Islet precursor cell (in vitro differentiated cells): ENCODE measurements around the gene SUB1.
"Not testable (repeated sequence)": the region's sequence is repeated elsewhere in the genome, so short reads cannot be mapped to it uniquely, and the experiment has no call there.

ENCODE experiments used
- DNase-seq: peaks from one replicate; pipeline ENCODE4 v3.0.0-alpha.2; 2018

SUB1 gene

GRCh38 chr5:32585446-32586275 is at the start of gene SUB1:
Gene SUB1, plus strand, starts transcription at chr5:32585557. Its CDS starts 2,956 bp downstream, at chr5:32588513.
- peak; percentile 96 for DNase-seq

- no peak for DNase-seq
Observed at GRCh38 chr5:32536246-32536645, 49.1 kb upstream of the SUB1 start.

- DNase-seq = not testable (repeated sequence)
Observed at GRCh38 chr5:32537437-32538029, 47.8 kb upstream of the SUB1 start.

- no peak for DNase-seq
Observed at GRCh38 chr5:32538031-32538547, 47.3 kb upstream of the SUB1 start.

- DNase-seq = no peak
Observed at GRCh38 chr5:32539981-32540845, 45.1 kb upstream of the SUB1 start.

- DNase-seq = no peak
Observed at GRCh38 chr5:32541241-32541640, 44.1 kb upstream of the SUB1 start.

GRCh38 chr5:32542216-32543059 is 42.9 kb upstream of the SUB1 start:
- DNase-seq = no peak

- DNase-seq = no peak
Observed at GRCh38 chr5:32543291-32543690, 42.1 kb upstream of the SUB1 start.

- DNase-seq = no peak
Observed at GRCh38 chr5:32545102-32545800, 40.1 kb upstream of the SUB1 start.

- DNase-seq = no peak
Observed at GRCh38 chr5:32551194-32551593, 34.2 kb upstream of the SUB1 start.

- DNase-seq = no peak
Observed at GRCh38 chr5:32551865-32552264, 33.5 kb upstream of the SUB1 start.

- DNase-seq = not testable (repeated sequence)
Observed at GRCh38 chr5:32552491-32552890, 32.9 kb upstream of the SUB1 start.

- no peak for DNase-seq
Observed at GRCh38 chr5:32552936-32553335, 32.4 kb upstream of the SUB1 start.

- not testable (repeated sequence) for DNase-seq
Observed at GRCh38 chr5:32554181-32554780, 31.1 kb upstream of the SUB1 start.

GRCh38 chr5:32556543-32556942 is 28.8 kb upstream of the SUB1 start:
- DNase-seq = not testable (repeated sequence)

- no peak for DNase-seq
Observed at GRCh38 chr5:32559411-32559810, 25.9 kb upstream of the SUB1 start.

GRCh38 chr5:32559921-32560320 is 25.4 kb upstream of the SUB1 start:
- DNase-seq = no peak

GRCh38 chr5:32562056-32562455 is 23.3 kb upstream of the SUB1 start:
- DNase-seq = no peak

GRCh38 chr5:32562843-32563242 is 22.5 kb upstream of the SUB1 start:
- no peak for DNase-seq

- no peak for DNase-seq
Observed at GRCh38 chr5:32563614-32564013, 21.7 kb upstream of the SUB1 start.

- no peak for DNase-seq
Observed at GRCh38 chr5:32565145-32565544, 20.2 kb upstream of the SUB1 start.
